Subcutaneous adipose tissue (tissue), 4 donors: Measurements from ENCODE around the gene CAV3. TPM values are rescaled to one million over a fixed set of nuclear protein-coding genes. Genes with fewer than 3 reads are reported as not detected.

Source experiments
- CTCF ChIP-seq: fragments of 450-650 bp; IDR thresholded peaks from one replicate; pipeline ENCODE4 v1.5.1; 2016; ENCODE audit warnings: low read depth, mild to moderate bottlenecking, control low read depth, antibody characterized with exemption, moderate library complexity
- total RNA-seq, 4 donors: library from RNA; depleted of rRNA; stranded (reverse); fragments of >200 nt; gene quantifications; one replicate each; pipeline ENCODE4 v1.1.0, GENCODE V29; 2016

Gene CAV3
- total RNA-seq, 4 donors from 2014 or later, result not detected

DNA sequence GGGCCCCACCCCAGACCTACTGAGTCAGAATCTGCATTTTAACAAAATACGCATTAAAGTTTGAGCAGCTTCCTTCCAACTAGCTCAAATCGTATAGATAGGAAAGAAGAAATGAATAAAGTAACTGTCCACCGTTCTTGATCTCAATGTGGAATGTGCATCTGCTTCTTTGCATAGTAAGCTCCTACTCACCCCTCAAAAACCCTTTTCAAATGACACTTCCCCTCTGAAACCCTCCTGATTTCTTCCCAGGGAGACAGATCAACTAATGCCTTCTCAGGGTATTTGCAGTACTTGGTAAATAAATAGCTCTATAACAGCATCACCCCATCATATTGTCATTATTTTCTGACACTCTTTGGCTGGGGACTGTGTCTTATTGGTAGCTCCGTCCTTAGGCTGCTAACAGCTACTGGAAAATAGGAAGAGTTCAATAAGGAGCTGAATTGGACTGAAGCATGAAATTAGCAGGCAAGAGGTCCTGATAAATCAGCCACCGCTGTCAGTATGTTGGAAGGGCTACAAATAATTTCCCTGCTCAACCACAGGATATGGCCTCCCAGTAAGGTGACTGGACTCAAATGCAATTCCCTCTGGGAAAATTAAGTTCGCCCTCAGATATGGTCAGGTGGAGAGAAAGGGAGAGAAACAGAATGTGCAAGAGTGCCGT lies 25.6 kb downstream of the CAV3 start:
- TF ChIP-seq CTCF, result no peak

GRCh38 chr3:8760091-8760490 lies 26.5 kb downstream of the CAV3 start:
- no peak for TF ChIP-seq CTCF

GRCh38 chr3:8760506-8760905 lies 26.9 kb downstream of the CAV3 start:
- no peak for TF ChIP-seq CTCF

DNA sequence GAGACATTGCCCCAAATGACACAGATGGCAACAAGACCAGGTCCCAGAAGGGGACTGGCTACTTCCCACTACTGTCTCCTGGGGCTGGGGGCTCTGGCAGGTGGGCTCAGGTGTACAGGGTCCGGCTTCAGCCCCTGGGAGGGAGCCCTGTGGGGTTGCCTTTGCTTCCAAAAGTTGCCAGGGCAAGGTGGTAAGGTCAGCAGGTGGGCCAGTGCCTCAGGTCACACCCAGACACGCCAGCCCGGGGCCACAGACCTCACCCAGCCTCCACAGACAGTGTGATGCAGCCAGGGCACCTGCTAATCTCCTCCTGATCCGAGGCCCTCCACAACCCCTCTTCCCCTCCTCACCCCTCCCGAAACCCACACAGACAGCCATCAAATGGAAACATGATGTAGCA lies 28.3 kb downstream of the CAV3 start:
- no peak for TF ChIP-seq CTCF

- TF ChIP-seq CTCF, result no peak
Measured at GRCh38 chr3:8762607-8763377, 29.2 kb downstream of the CAV3 start.

- no peak for TF ChIP-seq CTCF
Measured at GRCh38 chr3:8764528-8764927, 30.9 kb downstream of the CAV3 start.

DNA sequence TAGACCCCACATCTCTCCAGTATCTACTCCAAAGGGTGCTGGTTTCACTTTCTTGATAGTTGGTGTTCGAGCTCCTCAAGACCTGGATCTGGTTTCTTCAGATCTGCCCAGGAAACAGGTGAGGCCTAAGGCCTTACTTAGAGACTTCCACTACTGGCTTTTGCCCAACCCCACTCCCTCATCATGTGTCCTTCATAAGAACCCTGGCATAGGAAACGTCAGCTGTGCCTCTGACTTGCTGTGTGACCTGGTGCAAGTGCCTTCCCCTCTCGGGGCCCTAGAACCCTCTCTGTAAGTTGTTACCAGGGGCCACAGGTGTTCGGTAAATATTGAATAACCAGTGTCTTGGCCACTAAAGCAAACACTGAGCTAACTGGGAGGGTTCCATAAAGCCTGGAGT lies 31.9 kb downstream of the CAV3 start:
- no peak for TF ChIP-seq CTCF
